ENCODE data around the gene FAM186B.

FAM186B gene

GRCh38 chr12:49649445-49649844 is 44.0 kb upstream of the FAM186B start:
- ChIA-PET CTCF (no interaction called here), POLR2A (interaction anchor here (2.0 kb wide), 1 partner anchor 54 kb away, joined by 5 read pairs; no protein-coding TSS in a partner anchor)
- DNase-seq (ENCODE audit: extremely low spot score) = no peak
- TF ChIP-seq L3MBTL2 (conservative IDR thresholded peaks at IDR 0.05) (no peak), SP1 (IDR thresholded peaks at IDR 0.05) (no peak), PKNOX1 (IDR thresholded peaks at IDR 0.05) (no peak), FOXK2 (IDR thresholded peaks at IDR 0.05) (no peak), ARNT (IDR thresholded peaks at IDR 0.05) (no peak), SUZ12 (IDR thresholded peaks at IDR 0.05) (no peak), CTBP1 (IDR thresholded peaks at IDR 0.05; ENCODE audit: borderline replicate concordance) (no peak), NFRKB (IDR thresholded peaks at IDR 0.05) (no peak), BHLHE40 (IDR thresholded peaks at IDR 0.05; ENCODE audit: borderline replicate concordance) (no peak), LEF1 (IDR thresholded peaks at IDR 0.05; ENCODE audit: borderline replicate concordance) (no peak), TARDBP (IDR thresholded peaks at IDR 0.05) (no peak), FOXM1 (IDR thresholded peaks at IDR 0.05; ENCODE audit: borderline replicate concordance) (no peak)

- POLR2A ChIA-PET = interaction anchor here (2.0 kb wide), 2 partner anchors 55 to 93 kb away, joined by 5 to 13 read pairs; partner anchors contain the start of gene TMBIM6
- no peak for TF ChIP-seq BHLHE40 (IDR thresholded peaks at IDR 0.05; ENCODE audit: borderline replicate concordance)
- DNase-seq (ENCODE audit: extremely low spot score) = no peak
- CTCF ChIA-PET = interaction anchor here (0.9 to 1.0 kb wide), 2 partner anchors 9 to 59 kb away, joined by 3 to 5 read pairs; no protein-coding TSS in a partner anchor
Observed at GRCh38 chr12:49648712-49649003, 43.2 kb upstream of the FAM186B start.

- ChIA-PET POLR2A (interaction anchor here (0.8 to 2.0 kb wide), 3 partner anchors 55 to 95 kb away, joined by 3 to 13 read pairs (median 5); partner anchors contain the start of gene TMBIM6), CTCF (interaction anchor here (0.6 to 1.0 kb wide), 4 partner anchors 10 to 102 kb away, joined by 3 to 5 read pairs (median 4); no protein-coding TSS in a partner anchor)
- DNase-seq (ENCODE audit: extremely low spot score) = no peak
- TF ChIP-seq ELF4 (IDR thresholded peaks at IDR 0.05) (no peak), HDGF (IDR thresholded peaks at IDR 0.05; ENCODE audit: borderline replicate concordance) (no peak)
Observed at GRCh38 chr12:49647827-49648711, 42.6 kb upstream of the FAM186B start.

DNA sequence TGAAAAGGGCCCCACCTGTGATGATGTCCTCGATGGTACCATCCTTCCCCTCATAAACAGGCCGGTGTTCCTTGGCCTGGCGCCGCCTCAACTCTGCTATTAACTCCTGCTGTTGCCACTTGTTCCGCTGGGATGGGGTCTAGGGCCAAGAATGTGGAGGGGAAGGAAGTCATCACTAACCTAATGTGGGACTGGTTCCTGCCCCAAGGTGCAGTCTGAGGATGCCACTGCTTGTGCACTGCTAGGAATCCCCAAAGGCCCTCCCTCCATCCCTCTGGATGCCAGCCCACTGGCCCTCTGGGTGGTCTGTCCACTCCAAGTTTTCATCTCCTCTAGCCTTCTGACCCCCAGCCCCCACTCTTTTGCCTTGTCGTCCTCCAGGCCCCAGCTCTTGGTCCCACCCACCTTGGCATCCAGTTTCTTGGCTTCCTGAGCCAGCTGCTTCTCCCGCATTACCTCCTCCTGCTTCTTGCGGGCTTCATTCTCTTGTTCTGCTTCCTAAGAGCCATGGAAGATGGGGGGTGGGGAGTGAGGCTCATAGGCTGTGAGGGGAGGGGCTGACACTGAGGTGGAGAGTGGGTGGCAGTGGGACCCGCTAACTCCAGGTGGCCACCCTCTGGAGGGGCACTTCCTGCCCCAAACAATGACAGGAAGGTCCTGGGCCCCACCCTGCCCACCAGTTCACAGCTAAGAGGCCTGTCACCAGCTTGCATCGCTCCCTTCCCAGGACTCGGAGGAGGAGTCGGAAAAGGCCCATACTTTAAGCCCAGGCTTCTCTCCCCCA is 41.6 kb upstream of the FAM186B start:
- TF ChIP-seq L3MBTL2 (conservative IDR thresholded peaks at IDR 0.05) (no peak), PKNOX1 (IDR thresholded peaks at IDR 0.05) (no peak), FOXM1 (IDR thresholded peaks at IDR 0.05; ENCODE audit: borderline replicate concordance) (no peak), CTBP1 (IDR thresholded peaks at IDR 0.05; ENCODE audit: borderline replicate concordance) (no peak), BHLHE40 (IDR thresholded peaks at IDR 0.05; ENCODE audit: borderline replicate concordance) (no peak), SUZ12 (IDR thresholded peaks at IDR 0.05) (no peak), NFRKB (IDR thresholded peaks at IDR 0.05) (no peak), HDGF (IDR thresholded peaks at IDR 0.05; ENCODE audit: borderline replicate concordance) (no peak), ELF4 (IDR thresholded peaks at IDR 0.05) (no peak), FOXA1 (IDR thresholded peaks at IDR 0.05) (no peak), SP1 (IDR thresholded peaks at IDR 0.05) (no peak), LEF1 (IDR thresholded peaks at IDR 0.05; ENCODE audit: borderline replicate concordance) (no peak), TARDBP (IDR thresholded peaks at IDR 0.05) (no peak)
- no peak for DNase-seq (ENCODE audit: extremely low spot score)
- ChIA-PET POLR2A (interaction anchor here (0.8 to 2.0 kb wide), 3 partner anchors 56 to 96 kb away, joined by 3 to 13 read pairs (median 5); partner anchors contain the start of gene TMBIM6), CTCF (interaction anchor here (0.6 to 0.7 kb wide), 2 partner anchors 11 to 103 kb away, joined by 3 to 4 read pairs; no protein-coding TSS in a partner anchor)

DNA sequence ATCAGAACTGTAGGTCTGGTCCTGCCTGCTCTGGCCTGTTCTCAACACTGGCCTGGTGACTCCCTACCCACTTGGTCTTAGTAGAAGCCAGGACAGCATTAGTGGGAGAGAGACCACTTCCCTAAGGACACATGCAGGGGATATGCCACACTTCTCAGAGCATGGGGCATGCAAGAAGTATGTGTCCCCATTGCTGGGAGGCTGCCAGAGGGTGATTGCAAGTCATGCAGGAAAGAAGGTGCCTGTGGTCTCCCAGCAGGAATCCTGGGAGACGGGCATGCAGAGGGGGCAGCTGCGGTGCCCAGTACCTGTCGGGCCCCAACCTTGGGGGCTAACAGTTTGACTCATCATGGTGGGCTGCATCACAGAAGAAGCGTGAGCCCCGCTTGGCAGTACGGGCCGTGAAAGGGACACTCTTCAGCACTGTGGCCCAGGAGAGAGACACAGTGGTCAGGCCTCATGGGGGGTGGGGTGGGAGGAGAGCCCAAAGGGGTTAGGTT is 40.9 kb upstream of the FAM186B start:
- no peak for TF ChIP-seq ARNT (IDR thresholded peaks at IDR 0.05)
- TF ChIP-seq FOXA1 (IDR thresholded peaks at IDR 0.05) = no peak
- no peak for TF ChIP-seq BHLHE40 (IDR thresholded peaks at IDR 0.05; ENCODE audit: borderline replicate concordance)
- TF ChIP-seq SUZ12 (IDR thresholded peaks at IDR 0.05) = no peak
- TF ChIP-seq SP1 (IDR thresholded peaks at IDR 0.05) = no peak
- TF ChIP-seq ELF4 (IDR thresholded peaks at IDR 0.05) = no peak
- TF ChIP-seq HDGF (IDR thresholded peaks at IDR 0.05; ENCODE audit: borderline replicate concordance) = no peak
- TF ChIP-seq LEF1 (IDR thresholded peaks at IDR 0.05; ENCODE audit: borderline replicate concordance) = no peak
- TF ChIP-seq TARDBP (IDR thresholded peaks at IDR 0.05) = no peak
- TF ChIP-seq FOXM1 (IDR thresholded peaks at IDR 0.05; ENCODE audit: borderline replicate concordance) = no peak
- TF ChIP-seq L3MBTL2 (conservative IDR thresholded peaks at IDR 0.05) = no peak
- no peak for TF ChIP-seq CTBP1 (IDR thresholded peaks at IDR 0.05; ENCODE audit: borderline replicate concordance)
- TF ChIP-seq ZNF384 (IDR thresholded peaks at IDR 0.05) = no peak
- TF ChIP-seq NFRKB (IDR thresholded peaks at IDR 0.05) = no peak
- no peak for TF ChIP-seq PKNOX1 (IDR thresholded peaks at IDR 0.05)
- no peak for TF ChIP-seq FOXK2 (IDR thresholded peaks at IDR 0.05)
- POLR2A ChIA-PET = no interaction called here
- CTCF ChIA-PET = no interaction called here
- DNase-seq (ENCODE audit: extremely low spot score) = no peak
